ENCODE measurements around the gene ACTR3.
"Not testable (repeated sequence)": the region's sequence is repeated elsewhere in the genome, so short reads cannot be mapped to it uniquely, and the experiment has no call there.

Gene ACTR3
- long read RNA-seq, donor 1, full-length matches to known transcripts = 42 of 54 reads
- long read RNA-seq, donor 1, partial matches to known transcripts = 12 of 54 reads
- long read RNA-seq, donor 1, other reads (novel, unspliced or antisense) = 0 of 54 reads
- long read RNA-seq, donor 2, full-length matches to known transcripts = 9 of 27 reads
- long read RNA-seq, donor 2, partial matches to known transcripts = 18 of 27 reads
- long read RNA-seq, donor 2, other reads (novel, unspliced or antisense) = 0 of 27 reads
- long read RNA-seq, donor 3, full-length matches to known transcripts = 14 of 37 reads
- long read RNA-seq, donor 3, partial matches to known transcripts = 23 of 37 reads
- long read RNA-seq, donor 3, other reads (novel, unspliced or antisense) = 0 of 37 reads
- long read RNA-seq, donor 4, full-length matches to known transcripts = 27 of 64 reads
- long read RNA-seq, donor 4, partial matches to known transcripts = 37 of 64 reads
- long read RNA-seq, donor 4, other reads (novel, unspliced or antisense) = 0 of 64 reads
- long read RNA-seq, donor 5, full-length matches to known transcripts = 27 of 46 reads
- long read RNA-seq, donor 5, partial matches to known transcripts = 19 of 46 reads
- long read RNA-seq, donor 5, other reads (novel, unspliced or antisense) = 0 of 46 reads
- long read RNA-seq, donor 6, full-length matches to known transcripts = 27 of 47 reads
- long read RNA-seq, donor 6, partial matches to known transcripts = 20 of 47 reads
- long read RNA-seq, donor 6, other reads (novel, unspliced or antisense) = 0 of 47 reads
- long read RNA-seq, donor 7, full-length matches to known transcripts = 34 of 121 reads
- long read RNA-seq, donor 7, partial matches to known transcripts = 87 of 121 reads
- long read RNA-seq, donor 7, other reads (novel, unspliced or antisense) = 0 of 121 reads
- long read RNA-seq, donor 8, full-length matches to known transcripts = 40 of 72 reads
- long read RNA-seq, donor 8, partial matches to known transcripts = 32 of 72 reads
- long read RNA-seq, donor 8, other reads (novel, unspliced or antisense) = 0 of 72 reads

- peak; percentile 98 for DNase-seq
These were observed at the start of gene ACTR3 for GRCh38 chr2:113889471-113890252. ACTR3 (plus strand) TSS chr2:113890089; CDS start chr2:113890280, 191 bp downstream.

- DNase-seq = no peak
These were observed 49.4 kb upstream of the ACTR3 start for GRCh38 chr2:113840518-113840917.

- DNase-seq = no peak
These were observed 46.8 kb upstream of the ACTR3 start for GRCh38 chr2:113842919-113843736.

GRCh38 chr2:113843737-113844050 lies 46.2 kb upstream of the ACTR3 start:
- not testable (repeated sequence) for DNase-seq

DNA sequence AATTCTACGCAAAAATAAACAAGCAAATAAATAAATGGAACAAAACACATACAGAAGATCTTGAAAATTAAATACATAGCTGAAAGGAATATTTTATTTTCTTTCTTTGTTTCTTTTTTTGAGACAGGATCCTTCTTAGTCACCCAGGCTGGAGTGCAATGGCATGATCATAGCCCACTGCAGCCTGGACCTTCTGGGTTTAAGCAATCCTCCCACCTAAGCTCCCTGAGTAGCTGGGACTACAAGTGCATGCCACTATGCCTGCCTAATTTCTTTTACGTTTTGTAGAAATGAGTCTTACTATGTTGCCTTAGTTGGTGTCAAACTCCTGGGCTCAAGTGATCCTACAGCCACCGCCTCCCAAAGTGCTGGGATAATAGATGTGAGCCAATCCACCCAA lies 44.6 kb upstream of the ACTR3 start:
- no peak for DNase-seq

DNA sequence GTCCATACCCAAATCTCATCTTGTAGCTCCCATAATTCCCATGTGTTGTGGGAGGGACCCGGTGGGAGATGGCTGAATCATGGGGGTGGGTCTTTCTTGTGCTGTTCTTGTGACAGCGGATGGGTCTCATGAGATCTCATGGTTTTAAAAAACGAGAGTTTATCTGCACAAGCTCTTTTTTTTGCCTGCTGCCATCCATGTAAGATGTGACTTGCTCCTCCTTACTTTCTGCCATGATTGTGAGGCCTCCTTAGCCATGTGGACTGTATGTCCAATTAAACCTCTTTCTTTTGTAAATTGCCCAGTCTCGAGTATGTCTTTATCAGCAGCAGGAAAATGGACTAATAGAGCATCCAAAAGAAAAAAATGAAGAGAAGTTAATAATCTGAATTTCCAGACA lies 44.1 kb upstream of the ACTR3 start:
- not testable (repeated sequence) for DNase-seq

GRCh38 chr2:113846429-113846828 lies 43.5 kb upstream of the ACTR3 start:
- DNase-seq = no peak

GRCh38 chr2:113847144-113847543 lies 42.7 kb upstream of the ACTR3 start:
- no peak for DNase-seq

DNA sequence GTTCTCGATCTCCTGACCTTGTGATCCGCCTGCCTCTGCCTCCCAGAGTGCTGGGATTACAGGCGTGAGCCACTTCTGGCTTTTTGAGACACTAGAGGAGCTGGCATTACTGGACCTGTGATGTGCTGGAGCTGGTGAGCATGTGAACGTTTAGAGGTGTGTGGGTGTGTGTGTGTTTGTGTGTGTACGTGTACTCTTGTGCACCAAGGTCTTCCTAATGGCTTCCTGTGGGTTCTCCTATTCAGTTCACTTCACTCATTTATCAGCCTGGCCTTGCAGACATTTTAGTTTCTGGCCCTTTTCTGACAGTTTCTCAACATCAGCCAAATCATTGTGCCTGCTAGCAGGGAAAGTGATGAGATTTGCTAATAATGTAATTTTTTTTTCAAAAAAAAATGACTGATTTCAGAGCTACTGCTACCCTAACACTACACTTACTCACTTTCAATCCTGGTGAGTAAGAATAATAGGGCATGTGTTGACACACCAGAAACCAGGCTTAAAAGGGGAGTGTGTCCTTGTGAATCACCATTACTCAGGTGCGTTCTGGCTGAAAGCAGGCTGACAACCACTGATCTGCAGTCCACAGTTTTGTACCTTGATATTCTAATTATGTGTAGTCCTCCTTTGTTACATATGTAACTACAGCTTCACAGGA lies 41.0 kb upstream of the ACTR3 start:
- no peak for DNase-seq

DNA sequence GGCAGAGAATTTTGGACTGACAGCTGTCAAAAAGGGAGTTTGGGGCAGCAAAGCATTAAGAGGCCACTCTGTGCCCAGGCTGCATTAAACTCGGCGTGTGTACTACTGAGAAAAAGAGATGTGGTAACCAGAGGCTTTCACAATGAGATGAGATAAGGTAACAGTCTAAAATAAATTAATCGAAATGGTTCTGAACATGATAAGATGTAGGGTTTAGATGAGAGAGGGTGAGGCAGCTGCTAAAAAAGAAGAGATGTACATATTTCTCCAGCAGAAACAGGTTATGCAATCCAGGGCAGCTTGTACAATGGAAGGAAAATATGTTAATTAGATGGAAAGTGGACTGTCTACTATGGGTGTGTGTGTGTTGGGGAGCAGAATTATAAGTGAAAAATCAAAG lies 39.2 kb upstream of the ACTR3 start:
- DNase-seq = no peak

GRCh38 chr2:113851640-113852039 lies 38.2 kb upstream of the ACTR3 start:
- no peak for DNase-seq

DNA sequence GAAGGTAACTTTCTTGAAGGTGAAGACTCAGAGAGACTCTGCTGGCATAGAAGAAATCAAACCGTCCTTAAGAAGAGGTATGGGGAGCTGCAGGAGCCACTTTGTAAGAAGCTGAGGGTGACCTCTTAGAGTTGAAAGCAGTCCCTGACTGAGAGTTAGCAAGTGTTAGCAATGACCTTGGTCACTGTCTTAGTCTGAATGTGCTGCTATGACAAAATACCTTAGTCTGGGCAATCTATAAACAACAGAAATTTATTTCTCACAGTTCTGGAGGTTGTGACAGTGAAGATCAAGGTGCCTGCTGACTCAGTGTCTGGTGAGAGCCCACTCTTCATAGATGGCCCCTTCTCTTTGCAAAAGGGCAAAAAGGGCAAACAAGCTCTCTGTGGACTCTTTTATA lies 35.7 kb upstream of the ACTR3 start:
- DNase-seq = no peak

DNA sequence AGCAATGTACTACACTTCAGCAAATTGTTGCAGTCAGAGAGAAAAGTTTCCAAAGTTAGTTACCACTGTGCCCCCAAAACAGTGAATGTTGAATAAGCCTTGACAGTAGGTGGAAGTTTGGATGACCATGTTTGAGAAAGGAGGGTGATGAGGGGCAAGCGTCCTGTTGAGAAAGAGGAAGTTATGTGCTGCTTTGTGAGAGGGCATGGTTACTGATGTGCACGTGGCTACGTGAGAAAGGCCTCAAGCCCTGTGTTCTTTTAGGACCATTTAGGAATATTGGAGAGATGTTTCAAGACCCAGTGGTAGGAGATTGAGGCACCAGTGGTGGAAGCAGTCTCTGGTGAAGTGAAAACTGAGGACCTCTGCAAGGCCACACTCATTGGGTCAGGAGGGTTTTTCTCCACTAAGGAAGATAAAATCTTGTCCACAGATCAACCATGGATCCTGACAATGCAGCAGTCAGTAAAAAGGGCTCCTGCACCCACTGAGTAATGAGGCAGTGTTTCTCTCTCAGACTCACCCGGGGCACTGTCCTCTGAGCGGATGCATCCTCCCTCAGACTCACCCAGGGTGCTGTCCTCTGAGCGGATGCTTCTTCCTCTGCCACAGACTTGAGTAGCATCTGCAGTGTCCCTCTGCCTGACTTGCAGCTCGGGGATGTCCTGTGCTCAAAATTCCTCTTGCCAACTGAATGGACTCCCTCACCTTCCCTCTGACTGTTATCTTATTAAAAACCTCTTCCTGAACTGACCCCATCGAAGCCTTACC lies 34.7 kb upstream of the ACTR3 start:
- no peak for DNase-seq

DNA sequence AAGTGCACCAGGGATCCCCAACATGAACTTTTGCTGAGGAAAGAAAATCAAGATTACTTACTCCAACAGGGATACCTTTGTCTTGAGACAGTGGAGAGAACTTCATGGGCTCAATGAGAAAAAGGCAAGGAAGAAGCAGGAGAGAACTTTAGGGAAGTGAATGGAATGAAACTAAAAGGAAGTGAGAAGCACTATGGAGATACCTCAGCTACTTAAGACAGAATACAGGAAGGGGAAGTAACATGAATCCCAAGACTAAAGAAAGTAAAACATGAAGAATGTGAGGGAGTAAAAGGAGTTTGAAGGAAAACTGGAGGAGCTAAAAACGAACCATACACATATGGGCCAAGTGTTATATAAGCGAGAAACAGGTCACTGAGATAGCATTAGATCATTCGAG lies 32.4 kb upstream of the ACTR3 start:
- DNase-seq = no peak

DNA sequence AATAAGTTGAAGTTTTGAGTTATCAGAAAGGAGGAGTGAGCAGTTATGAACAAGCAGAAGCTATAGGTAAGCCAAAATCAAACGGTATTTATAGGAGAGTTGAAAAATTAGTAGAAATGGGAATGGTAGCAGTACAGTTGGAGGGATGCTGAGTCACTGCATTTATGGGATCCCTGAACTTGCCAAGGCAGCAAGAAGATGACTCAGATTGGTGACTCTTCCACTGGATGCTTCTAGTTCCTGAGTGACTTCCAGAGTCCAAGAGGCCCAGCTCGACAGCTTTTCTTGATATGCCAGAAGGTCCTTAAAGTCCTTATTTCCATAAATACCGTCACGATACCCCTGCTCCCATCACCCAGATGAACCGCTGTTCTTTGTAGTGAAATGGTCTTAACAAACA lies 31.1 kb upstream of the ACTR3 start:
- no peak for DNase-seq

DNA sequence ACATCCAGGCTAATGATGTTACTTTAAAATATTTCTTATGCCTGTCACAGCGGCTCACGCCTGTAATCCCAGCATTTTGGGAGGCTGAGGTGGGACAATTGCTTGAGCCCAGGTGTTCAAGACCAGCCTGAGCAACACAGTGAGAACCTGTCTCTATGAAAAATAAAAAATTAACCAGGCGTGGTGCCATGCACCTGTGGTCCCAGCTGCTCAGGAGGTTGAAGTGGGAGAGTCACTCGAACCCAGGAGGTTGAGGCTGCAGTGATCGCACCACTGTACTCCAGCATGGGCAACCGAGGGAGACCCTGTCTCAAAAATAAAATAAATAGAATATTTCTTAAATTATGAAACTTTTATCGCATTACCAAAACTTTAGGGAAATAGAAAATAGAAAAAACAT lies 28.1 kb upstream of the ACTR3 start:
- no peak for DNase-seq

DNA sequence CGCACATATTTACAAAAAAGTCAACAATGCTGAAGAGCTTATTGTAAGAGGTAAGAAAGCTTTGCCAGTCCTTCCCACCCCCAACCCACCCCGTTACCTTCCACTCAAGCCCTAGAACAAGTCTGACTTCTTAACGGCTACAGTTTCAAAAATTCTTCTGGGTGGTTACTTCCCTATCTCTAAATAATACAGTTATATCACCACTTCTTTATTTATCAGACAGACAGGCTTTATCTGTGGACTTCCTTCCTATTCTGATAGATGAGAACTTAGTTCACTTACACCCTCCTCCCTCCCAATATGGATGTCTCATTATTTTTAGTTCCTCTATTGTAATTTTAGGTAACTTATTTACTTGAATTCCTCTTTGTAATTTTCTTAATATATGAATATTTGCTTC lies 26.7 kb upstream of the ACTR3 start:
- DNase-seq = no peak

DNA sequence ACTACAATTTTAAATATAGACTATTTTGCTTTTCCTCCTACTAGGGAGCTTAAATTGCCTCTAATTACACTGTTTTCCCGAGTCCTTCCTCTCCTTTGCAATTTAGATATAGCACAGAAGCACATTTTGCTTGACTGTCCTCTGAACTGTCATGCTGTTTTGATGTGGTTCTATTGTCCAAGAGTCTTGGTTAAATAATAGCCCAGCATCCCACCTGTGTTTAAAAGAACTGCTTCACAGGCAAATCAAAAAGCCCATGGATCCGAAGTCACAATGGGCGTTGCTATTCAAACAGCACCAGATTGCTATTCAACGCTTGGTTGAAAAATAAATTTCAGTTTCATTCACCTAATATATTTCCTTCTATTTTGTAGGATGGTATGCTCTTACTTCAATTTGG lies 22.3 kb upstream of the ACTR3 start:
- DNase-seq = no peak

GRCh38 chr2:113869253-113869652 lies 20.6 kb upstream of the ACTR3 start:
- DNase-seq = no peak

GRCh38 chr2:113872201-113872600 lies 17.7 kb upstream of the ACTR3 start:
- no peak for DNase-seq

All from right kidney (tissue), 9 donors.